ENCODE results near the gene COL27A1. TPM values are rescaled to one million over a fixed set of nuclear protein-coding genes. Genes with fewer than 3 reads are reported as not detected.
A peak's percentile ranks its signal among the peaks of the same experiment; 100 is the strongest.

Gene COL27A1
- total RNA-seq, 1 donor from 2014 or later = 48.5 TPM

- Mint-ChIP-seq H3K9me3 (ENCODE audit: low read depth) (peaks cover 3% of the 10 kb centered on the region), H3K4me1 (ENCODE audit: low read depth) (no peaks in the 10 kb centered on the region), H3K36me3 (ENCODE audit: low read depth) (no peaks in the 10 kb centered on the region), H3K27me3 (ENCODE audit: low read depth) (peaks cover 16% of the 10 kb centered on the region), H3K27ac (ENCODE audit: unreplicated experiment) (no peak overlapping the region), H3K4me3 (ENCODE audit: unreplicated experiment) (no peak overlapping the region)
- DNase-seq (ENCODE audit: low spot score) = no peak
- TF ChIP-seq CTCF (IDR thresholded peaks at IDR 0.05) = no peak
These were observed 24.6 kb upstream of the COL27A1 start for GRCh38 chr9:114130624-114131277.

GRCh38 chr9:114131808-114132549, 23.4 kb upstream of the COL27A1 start:
- Mint-ChIP-seq H3K27me3 (ENCODE audit: low read depth) (peaks cover 19% of the 10 kb centered on the region), H3K27ac (ENCODE audit: unreplicated experiment) (peak overlapping the region; percentile 4), H3K4me3 (ENCODE audit: unreplicated experiment) (no peak overlapping the region), H3K9me3 (ENCODE audit: low read depth) (peaks cover 3% of the 10 kb centered on the region), H3K36me3 (ENCODE audit: low read depth) (no peaks in the 10 kb centered on the region), H3K4me1 (ENCODE audit: low read depth) (no peaks in the 10 kb centered on the region)
- TF ChIP-seq CTCF (IDR thresholded peaks at IDR 0.05) = no peak
- DNase-seq (ENCODE audit: low spot score) = no peak

GRCh38 chr9:114132550-114132918, 22.8 kb upstream of the COL27A1 start:
- TF ChIP-seq CTCF (IDR thresholded peaks at IDR 0.05) = no peak
- DNase-seq (ENCODE audit: low spot score) = no peak
- Mint-ChIP-seq H3K9me3 (ENCODE audit: low read depth) (peaks cover 2% of the 10 kb centered on the region), H3K4me3 (ENCODE audit: unreplicated experiment) (no peak overlapping the region), H3K27me3 (ENCODE audit: low read depth) (peaks cover 25% of the 10 kb centered on the region), H3K27ac (ENCODE audit: unreplicated experiment) (no peak overlapping the region), H3K36me3 (ENCODE audit: low read depth) (no peaks in the 10 kb centered on the region), H3K4me1 (ENCODE audit: low read depth) (no peaks in the 10 kb centered on the region)

GRCh38 chr9:114134827-114135396, 20.4 kb upstream of the COL27A1 start:
- Mint-ChIP-seq H3K4me1 (ENCODE audit: low read depth) (no peaks in the 10 kb centered on the region), H3K27ac (ENCODE audit: unreplicated experiment) (no peak overlapping the region), H3K36me3 (ENCODE audit: low read depth) (no peaks in the 10 kb centered on the region), H3K9me3 (ENCODE audit: low read depth) (peaks cover 2% of the 10 kb centered on the region), H3K27me3 (ENCODE audit: low read depth) (peaks cover 21% of the 10 kb centered on the region), H3K4me3 (ENCODE audit: unreplicated experiment) (no peak overlapping the region)
- TF ChIP-seq CTCF (IDR thresholded peaks at IDR 0.05) = no peak
- DNase-seq (ENCODE audit: low spot score) = no peak

GRCh38 chr9:114137831-114138230, 17.5 kb upstream of the COL27A1 start:
- Mint-ChIP-seq H3K4me1 (ENCODE audit: low read depth) (peaks cover 6% of the 10 kb centered on the region), H3K9me3 (ENCODE audit: low read depth) (peaks cover 2% of the 10 kb centered on the region), H3K36me3 (ENCODE audit: low read depth) (no peaks in the 10 kb centered on the region), H3K27me3 (ENCODE audit: low read depth) (peaks cover 23% of the 10 kb centered on the region), H3K27ac (ENCODE audit: unreplicated experiment) (no peak overlapping the region), H3K4me3 (ENCODE audit: unreplicated experiment) (no peak overlapping the region)
- DNase-seq (ENCODE audit: low spot score) = no peak
- no peak for TF ChIP-seq CTCF (IDR thresholded peaks at IDR 0.05)

Data from chondrocyte (in vitro differentiated cells).